Neural progenitor cell (in vitro differentiated cells): ENCODE data around the gene MEIS2. TPM values are rescaled to one million over a fixed set of nuclear protein-coding genes. Genes with fewer than 3 reads are reported as not detected.

Experiments used
- DNase-seq: peaks from one replicate; pipeline ENCODE4 v3.0.0-alpha.2; 2016; ENCODE audit warnings: low spot score
- H2AFZ ChIP-seq: fragments of 200-600 bp; sonication (generic); replicated peaks from 2 replicates; pipeline ENCODE4 v1.6.1; 2016; ENCODE audit warnings: antibody characterized with exemption
- H3F3A ChIP-seq: fragments of 200-600 bp; sonication (generic); 2 replicates; pipeline ENCODE4 v1.6.1; 2016; ENCODE audit warnings: antibody characterized with exemption, low read depth
- H3K27ac ChIP-seq: fragments of 200-600 bp; sonication (generic); 2 replicates; pipeline ENCODE4 v1.5.1; 2016; ENCODE audit warnings: mild to moderate bottlenecking
- H3K27me3 ChIP-seq: fragments of 200-600 bp; sonication (generic); 2 replicates; pipeline ENCODE4 v1.6.1; 2016; ENCODE audit warnings: mild to moderate bottlenecking, moderate library complexity
- H3K36me3 ChIP-seq: fragments of 200-600 bp; sonication (generic); 2 replicates; pipeline ENCODE4 v1.5.1; 2016
- H3K4me1 ChIP-seq: fragments of 200-600 bp; sonication (generic); 2 replicates; pipeline ENCODE4 v1.6.1; 2016; ENCODE audit warnings: mixed run types
- H3K4me2 ChIP-seq: fragments of 200-600 bp; sonication (generic); 2 replicates; pipeline ENCODE4 v1.6.1; 2016
- H3K4me3 ChIP-seq: fragments of 200-600 bp; sonication (generic); 2 replicates; pipeline ENCODE4 v1.5.1; 2016
- H3K79me2 ChIP-seq: fragments of 200-600 bp; sonication (generic); 2 replicates; pipeline ENCODE4 v1.6.1; 2016; ENCODE audit warnings: low read depth
- H3K9ac ChIP-seq: fragments of 200-600 bp; sonication (generic); 2 replicates; pipeline ENCODE4 v1.6.1; 2016
- H3K9me3 ChIP-seq: fragments of 200-600 bp; sonication (generic); 2 replicates; pipeline ENCODE4 v1.5.1; 2016; ENCODE audit warnings: low read depth
- H4K20me1 ChIP-seq: fragments of 200-600 bp; sonication (generic); 2 replicates; pipeline ENCODE4 v1.6.1; 2016; ENCODE audit warnings: low read depth
- H3K27ac Mint-ChIP-seq: 3 replicates; pipeline ENCODE4 v1.8.0; 2021; ENCODE audit warnings: mixed read lengths
- H3K27me3 Mint-ChIP-seq: 2 replicates; pipeline ENCODE4 v1.8.0; 2022; ENCODE audit warnings: low read depth, mild to moderate bottlenecking, inconsistent platforms, moderate library complexity, mixed read lengths; ENCODE audit not compliant: insufficient read depth
- H3K36me3 Mint-ChIP-seq: 3 replicates; pipeline ENCODE4 v1.8.0; 2021; ENCODE audit warnings: mixed read lengths
- H3K4me1 Mint-ChIP-seq: 3 replicates; pipeline ENCODE4 v1.8.0; 2021; ENCODE audit warnings: mixed read lengths
- H3K4me3 Mint-ChIP-seq: 3 replicates; pipeline ENCODE4 v1.8.0; 2021; ENCODE audit warnings: mild to moderate bottlenecking, moderate library complexity, mixed read lengths
- H3K9me3 Mint-ChIP-seq: 3 replicates; pipeline ENCODE4 v1.8.0; 2020; ENCODE audit warnings: mixed read lengths
- EZH2 ChIP-seq: fragments of 200-600 bp; sonication (generic); IDR thresholded peaks from 2 replicates; pipeline ENCODE4 v1.6.1; 2017; ENCODE audit warnings: antibody characterized with exemption, mild to moderate bottlenecking, moderate library complexity
- EZH2phosphoT487 ChIP-seq: fragments of 200-600 bp; sonication (generic); IDR thresholded peaks from 2 replicates; pipeline ENCODE4 v1.6.1; 2017; ENCODE audit warnings: antibody characterized with exemption
- total RNA-seq: library from RNA; depleted of rRNA; stranded (reverse); fragments of >200 nt; gene quantifications from 2 replicates; pipeline ENCODE4 v1.2.3, GENCODE V29; 2015; ENCODE audit warnings: low replicate concordance
- TF ChIP-seq, protein P1 (sequence below): fragments of 200-600 bp; sonication (generic); IDR thresholded peaks from 2 replicates; pipeline ENCODE4 v1.5.1; 2017; ENCODE audit warnings: antibody characterized with exemption, mild to moderate bottlenecking

MEIS2 gene
- total RNA-seq, 1 donor from 2014 or later = 18.3 TPM

- Histone ChIP-seq H3K36me3 (no peaks in the 10 kb centered on the region), H3K79me2 (peaks cover 11% of the 10 kb centered on the region), H3K4me2 (peak overlapping the region; percentile 96), H3F3A (peaks cover 92% of the 10 kb centered on the region), H2AFZ (no peak overlapping the region), H3K9me3 (no peaks in the 10 kb centered on the region), H3K27me3 (peaks cover 68% of the 10 kb centered on the region), H3K4me3 (peak overlapping the region; percentile 67), H4K20me1 (peaks cover 45% of the 10 kb centered on the region), H3K4me1 (peaks cover 44% of the 10 kb centered on the region), H3K27ac (no peak overlapping the region), H3K9ac (no peak overlapping the region)
- DNase-seq = no peak
- Mint-ChIP-seq H3K27me3 (peaks cover 76% of the 10 kb centered on the region), H3K4me3 (peak overlapping the region; percentile 25), H3K4me1 (peaks cover 21% of the 10 kb centered on the region), H3K36me3 (no peaks in the 10 kb centered on the region), H3K27ac (no peak overlapping the region), H3K9me3 (no peaks in the 10 kb centered on the region)
- TF ChIP-seq EZH2phosphoT487 (no peak), EZH2 (no peak)
- TF ChIP-seq, protein P1, sequence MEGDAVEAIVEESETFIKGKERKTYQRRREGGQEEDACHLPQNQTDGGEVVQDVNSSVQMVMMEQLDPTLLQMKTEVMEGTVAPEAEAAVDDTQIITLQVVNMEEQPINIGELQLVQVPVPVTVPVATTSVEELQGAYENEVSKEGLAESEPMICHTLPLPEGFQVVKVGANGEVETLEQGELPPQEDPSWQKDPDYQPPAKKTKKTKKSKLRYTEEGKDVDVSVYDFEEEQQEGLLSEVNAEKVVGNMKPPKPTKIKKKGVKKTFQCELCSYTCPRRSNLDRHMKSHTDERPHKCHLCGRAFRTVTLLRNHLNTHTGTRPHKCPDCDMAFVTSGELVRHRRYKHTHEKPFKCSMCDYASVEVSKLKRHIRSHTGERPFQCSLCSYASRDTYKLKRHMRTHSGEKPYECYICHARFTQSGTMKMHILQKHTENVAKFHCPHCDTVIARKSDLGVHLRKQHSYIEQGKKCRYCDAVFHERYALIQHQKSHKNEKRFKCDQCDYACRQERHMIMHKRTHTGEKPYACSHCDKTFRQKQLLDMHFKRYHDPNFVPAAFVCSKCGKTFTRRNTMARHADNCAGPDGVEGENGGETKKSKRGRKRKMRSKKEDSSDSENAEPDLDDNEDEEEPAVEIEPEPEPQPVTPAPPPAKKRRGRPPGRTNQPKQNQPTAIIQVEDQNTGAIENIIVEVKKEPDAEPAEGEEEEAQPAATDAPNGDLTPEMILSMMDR = no peak
Measured at GRCh38 chr15:37103475-37104423, 3.4 kb upstream of the MEIS2 start.

DNA sequence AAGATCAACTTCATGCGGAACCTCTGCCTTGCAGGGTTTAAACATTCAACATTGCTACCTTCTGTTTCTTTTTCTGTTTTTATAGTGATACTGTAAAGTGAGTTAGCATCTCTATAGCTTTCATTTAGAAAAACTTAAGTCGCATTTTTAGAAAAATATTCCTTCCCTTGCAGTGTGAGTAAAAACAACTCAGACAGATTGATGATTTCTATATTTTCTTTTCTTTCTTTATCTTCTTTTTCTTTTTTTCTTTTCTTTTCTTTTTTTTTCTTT lies 2.8 kb upstream of the MEIS2 start:
- Histone ChIP-seq H3K27ac (no peak overlapping the region), H3K9ac (no peak overlapping the region), H3K36me3 (no peaks in the 10 kb centered on the region), H3K4me1 (peaks cover 43% of the 10 kb centered on the region), H3K27me3 (peaks cover 68% of the 10 kb centered on the region), H3F3A (peaks cover 88% of the 10 kb centered on the region), H4K20me1 (peaks cover 39% of the 10 kb centered on the region), H2AFZ (no peak overlapping the region), H3K4me3 (peak overlapping the region; percentile 67), H3K4me2 (peak overlapping the region; percentile 96), H3K79me2 (peaks cover 17% of the 10 kb centered on the region), H3K9me3 (no peaks in the 10 kb centered on the region)
- peaks cover 74% of the 10 kb centered on the region for H3K27me3 Mint-ChIP-seq
- H3K36me3 Mint-ChIP-seq = no peaks in the 10 kb centered on the region
- H3K4me3 Mint-ChIP-seq = peak overlapping the region; percentile 94
- DNase-seq = no peak
- H3K4me1 Mint-ChIP-seq = peaks cover 21% of the 10 kb centered on the region
- TF ChIP-seq EZH2 = no peak
- no peak for TF ChIP-seq EZH2phosphoT487
- no peaks in the 10 kb centered on the region for H3K9me3 Mint-ChIP-seq
- H3K27ac Mint-ChIP-seq = no peak overlapping the region

GRCh38 chr15:37102305-37103162 lies 2.2 kb upstream of the MEIS2 start:
- H3K9ac ChIP-seq = no peak overlapping the region
- H3F3A ChIP-seq = peaks cover 86% of the 10 kb centered on the region
- no peaks in the 10 kb centered on the region for H3K9me3 ChIP-seq
- DNase-seq = peak; percentile 76
- H3K36me3 ChIP-seq = no peaks in the 10 kb centered on the region
- H3K4me1 ChIP-seq = peaks cover 37% of the 10 kb centered on the region
- peak overlapping the region; percentile 96 for H3K4me2 ChIP-seq
- Mint-ChIP-seq H3K36me3 (no peaks in the 10 kb centered on the region), H3K27me3 (peaks cover 71% of the 10 kb centered on the region), H3K9me3 (no peaks in the 10 kb centered on the region), H3K27ac (peak overlapping the region; percentile 46), H3K4me3 (peak overlapping the region; percentile 94), H3K4me1 (peaks cover 24% of the 10 kb centered on the region)
- peaks cover 22% of the 10 kb centered on the region for H3K79me2 ChIP-seq
- peaks cover 68% of the 10 kb centered on the region for H3K27me3 ChIP-seq
- peak overlapping the region; percentile 67 for H3K4me3 ChIP-seq
- H3K27ac ChIP-seq = no peak overlapping the region
- peaks cover 33% of the 10 kb centered on the region for H4K20me1 ChIP-seq
- peak; percentile 65 for TF ChIP-seq EZH2
- peak; percentile 2 for TF ChIP-seq EZH2phosphoT487
- TF ChIP-seq, protein P1 = no peak
- peak overlapping the region; percentile 79 for H2AFZ ChIP-seq
